HG02938 (cell line): Measurements from ENCODE around the gene EIF2S3.
"Not testable (repeated sequence)": the region's sequence is repeated elsewhere in the genome, so short reads cannot be mapped to it uniquely, and the experiment has no call there.

Experiments
- ATAC-seq: cut with Tn5 transposase; IDR thresholded peaks from one replicate; pipeline ENCODE4 v1.9.1; 2021; ENCODE audit warnings: mild to moderate bottlenecking, moderate library complexity; ENCODE audit not compliant: unreplicated experiment

Gene EIF2S3

DNA sequence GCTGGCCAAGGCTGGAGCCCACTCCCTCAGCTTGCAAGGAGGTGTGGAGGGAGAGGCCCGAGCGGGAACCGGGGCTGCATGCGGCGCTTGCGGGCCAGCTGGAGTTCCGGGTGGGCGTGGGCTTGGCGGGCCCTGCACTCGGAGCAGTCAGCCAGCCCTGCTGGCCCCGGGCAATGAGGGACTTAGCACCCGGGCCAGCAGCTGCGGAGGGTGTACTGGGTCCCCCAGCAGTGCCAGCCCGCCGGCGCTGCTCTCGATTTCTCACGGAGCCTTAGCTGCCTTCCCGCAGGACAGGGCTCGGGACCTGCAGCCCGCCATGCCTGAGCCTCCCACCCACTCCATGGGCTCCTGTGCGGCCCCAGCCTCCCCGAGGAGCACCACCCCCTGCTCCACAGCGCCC is 5.1 kb upstream of the EIF2S3 start:
- ATAC-seq, result not testable (repeated sequence)

DNA sequence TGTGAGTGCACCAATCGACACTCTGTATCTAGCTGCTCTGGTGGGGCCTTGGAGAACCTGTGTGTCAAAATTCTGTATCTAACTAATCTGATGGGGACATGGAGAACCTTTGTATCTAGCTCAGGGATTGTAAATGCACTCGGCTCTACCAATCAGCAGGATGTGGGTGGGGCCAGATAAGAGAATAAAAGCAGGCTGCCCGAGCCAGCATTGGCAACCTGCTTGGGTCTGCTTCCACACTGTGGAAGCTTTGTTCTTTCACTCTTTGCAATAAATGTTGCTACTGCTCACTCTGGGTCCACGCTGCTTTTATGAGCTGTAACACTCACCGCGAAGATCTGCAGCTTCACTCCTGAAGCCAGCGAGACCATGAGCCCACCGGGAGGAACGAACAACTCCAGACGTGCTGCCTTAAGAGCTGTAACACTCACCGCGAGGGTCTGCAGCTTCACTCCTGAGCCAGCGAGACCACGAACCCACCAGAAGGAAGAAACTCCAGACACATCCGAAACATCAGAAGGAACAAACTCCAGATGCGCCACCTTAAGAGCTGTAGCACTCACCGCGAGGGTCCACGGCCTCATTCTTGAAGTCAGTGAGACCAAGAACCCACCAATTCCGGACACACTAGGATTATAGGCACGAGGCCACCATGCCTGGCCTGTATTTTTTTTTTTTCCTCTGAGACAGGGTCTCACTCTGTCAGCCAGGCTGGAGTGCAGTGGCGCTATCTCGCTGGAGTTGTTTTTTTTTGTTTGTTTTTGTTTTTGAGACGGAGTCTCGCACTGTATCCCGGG is 4.0 kb upstream of the EIF2S3 start:
- not testable (repeated sequence) for ATAC-seq

DNA sequence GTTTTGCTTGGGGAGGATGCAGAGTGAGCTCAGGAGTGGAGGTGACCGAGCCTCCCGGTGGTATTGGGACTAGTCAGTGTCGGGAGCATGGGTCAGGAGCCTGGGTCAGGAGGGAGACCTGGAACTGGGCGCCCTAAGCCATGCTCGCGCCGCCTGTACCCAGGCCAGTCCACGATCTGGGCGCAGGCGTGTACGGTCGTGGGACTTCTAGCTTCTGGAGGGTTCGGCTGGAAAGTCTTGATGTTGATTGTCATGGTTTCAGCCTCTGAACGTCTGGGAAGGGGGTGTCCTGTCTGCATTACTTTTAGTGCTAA is 244 bp downstream of the EIF2S3 start:
- ATAC-seq, result peak; percentile 9

DNA sequence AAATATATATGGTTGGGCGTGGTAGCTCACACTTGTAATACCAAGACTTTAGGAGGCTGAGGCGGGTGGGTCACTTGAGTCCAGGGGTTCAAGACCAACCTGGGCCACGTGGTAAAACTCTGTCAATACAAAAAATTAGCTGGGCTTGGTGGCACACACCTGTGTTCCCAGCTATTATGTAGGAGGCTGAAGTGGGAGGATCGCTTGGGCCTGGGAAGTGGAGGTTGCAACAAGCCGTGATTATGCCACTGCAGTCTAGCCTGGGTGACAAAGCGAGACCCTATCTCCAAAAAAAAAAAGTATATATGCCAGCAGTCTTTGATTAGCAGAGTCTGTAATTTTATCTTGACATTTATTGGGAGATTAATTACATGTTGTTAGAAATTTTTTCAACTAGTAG is 8.7 kb downstream of the EIF2S3 start:
- no peak for ATAC-seq

DNA sequence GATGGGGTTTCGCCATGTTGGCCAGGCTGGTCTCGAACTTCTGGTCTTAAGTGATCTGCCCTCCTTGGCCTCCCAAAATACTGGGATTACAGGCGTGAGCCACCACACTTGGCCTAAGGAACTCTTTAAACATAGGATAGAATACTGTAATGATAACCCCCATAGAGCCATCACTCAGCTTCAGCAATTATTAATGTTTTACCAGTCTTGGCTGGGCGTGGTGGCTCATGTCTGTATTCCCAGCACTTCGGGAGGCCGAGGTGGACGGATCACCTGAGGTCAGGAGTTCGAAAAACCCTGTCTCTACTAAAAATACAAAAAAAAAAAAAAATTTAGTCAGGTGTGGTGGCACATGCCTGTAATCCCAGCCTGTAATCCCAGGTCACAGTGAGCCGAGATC is 15.1 kb downstream of the EIF2S3 start:
- ATAC-seq, result no peak

DNA sequence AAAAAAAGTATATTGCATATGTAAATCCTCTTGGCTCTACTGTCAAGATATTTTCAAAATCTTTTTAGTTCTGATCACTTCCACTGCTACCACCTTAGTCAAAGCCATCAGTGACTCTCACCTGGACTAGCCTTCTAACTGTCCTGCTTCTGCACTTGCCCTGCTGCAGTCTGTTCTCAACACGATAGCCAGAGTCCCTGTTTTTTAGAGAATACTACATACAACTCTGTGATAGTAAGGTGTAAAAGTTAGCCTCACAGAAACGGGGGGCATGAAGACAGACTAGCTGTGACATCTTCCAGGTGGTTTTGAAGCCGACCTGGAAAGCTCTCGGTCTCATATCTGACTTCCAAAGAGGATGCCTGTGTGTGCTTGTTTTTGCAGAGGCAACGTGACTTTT is 24.7 kb downstream of the EIF2S3 start:
- ATAC-seq, result no peak

DNA sequence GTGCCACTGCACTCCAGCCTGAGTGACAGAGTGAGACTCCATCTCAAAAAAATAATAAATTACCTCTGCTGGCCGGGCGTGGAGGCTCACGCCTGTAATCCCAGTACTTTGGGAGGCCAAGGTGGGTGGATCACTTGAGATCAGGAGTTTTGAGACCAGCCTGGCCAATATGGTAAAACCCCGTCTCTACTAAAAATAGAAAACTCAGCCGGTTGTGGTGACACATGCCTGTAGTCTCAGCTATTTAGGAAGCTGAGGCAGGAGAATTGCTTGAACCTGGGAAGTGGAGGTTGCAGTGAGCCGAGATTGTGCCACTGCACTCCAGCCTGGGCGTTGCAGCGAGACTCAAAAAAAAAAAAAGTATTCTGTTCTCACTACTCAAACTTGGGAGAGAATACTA is 25.5 kb downstream of the EIF2S3 start:
- ATAC-seq, result not testable (repeated sequence)

DNA sequence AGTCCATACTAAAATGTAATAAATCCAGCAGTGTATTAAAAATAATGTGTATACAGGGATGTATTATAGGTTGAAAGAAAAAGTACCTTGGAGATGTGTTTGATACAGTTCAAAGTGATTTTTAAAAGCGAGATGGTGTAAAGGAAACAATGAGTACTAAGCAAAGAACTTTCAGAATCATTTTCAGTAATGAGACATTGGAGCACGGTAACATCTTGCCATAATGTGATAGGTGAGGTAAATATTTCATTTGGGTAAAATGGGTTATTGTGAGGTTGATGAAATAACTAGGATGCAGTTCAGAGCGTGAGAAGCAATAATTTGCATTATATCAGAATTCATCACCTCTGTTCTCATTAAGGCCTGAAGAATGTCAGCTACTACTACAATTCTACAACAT is 25.9 kb downstream of the EIF2S3 start:
- no peak for ATAC-seq

DNA sequence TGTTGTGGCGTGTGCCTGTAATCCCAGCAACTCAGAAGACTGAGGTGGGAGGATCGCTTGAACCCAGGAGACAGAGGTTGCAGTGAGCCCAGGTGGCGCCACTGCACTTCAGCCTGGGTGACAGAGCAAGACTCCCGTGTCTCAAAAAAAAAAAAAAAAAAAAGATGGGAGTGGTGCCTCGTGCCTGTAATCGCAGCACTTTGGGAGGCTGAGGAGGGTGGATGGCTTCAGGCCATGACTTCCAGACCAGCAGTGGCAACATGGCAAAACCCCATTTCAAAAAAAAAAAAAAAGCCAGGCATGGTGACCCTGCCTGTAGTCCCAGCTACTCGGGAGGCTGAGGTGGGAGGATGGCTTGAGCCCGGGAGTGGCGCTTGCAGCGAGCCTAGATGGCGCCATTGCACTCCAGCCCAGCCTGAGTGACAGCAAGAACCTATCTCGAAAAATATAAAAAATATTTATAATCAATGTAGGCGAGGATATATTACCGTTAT is 27.0 kb downstream of the EIF2S3 start:
- ATAC-seq, result peak; percentile 48

DNA sequence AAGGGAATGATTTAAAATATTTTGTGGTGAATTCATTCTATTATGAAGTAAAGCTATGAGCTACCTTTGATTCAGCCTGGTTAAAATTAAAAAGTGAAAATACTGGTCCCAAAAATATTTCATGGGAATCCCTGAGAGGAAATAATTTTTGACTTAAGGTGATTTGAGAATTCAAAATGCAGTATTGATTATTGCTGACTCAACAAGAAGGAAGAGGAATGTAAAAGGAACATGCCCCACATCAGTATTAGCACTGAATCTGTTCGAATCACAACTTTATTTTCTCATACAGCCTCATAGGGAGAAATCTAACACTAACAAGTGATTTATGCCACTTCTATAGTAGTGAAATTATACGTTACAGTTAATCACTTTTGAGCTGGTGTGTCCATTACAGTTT is 27.7 kb downstream of the EIF2S3 start:
- ATAC-seq, result no peak

DNA sequence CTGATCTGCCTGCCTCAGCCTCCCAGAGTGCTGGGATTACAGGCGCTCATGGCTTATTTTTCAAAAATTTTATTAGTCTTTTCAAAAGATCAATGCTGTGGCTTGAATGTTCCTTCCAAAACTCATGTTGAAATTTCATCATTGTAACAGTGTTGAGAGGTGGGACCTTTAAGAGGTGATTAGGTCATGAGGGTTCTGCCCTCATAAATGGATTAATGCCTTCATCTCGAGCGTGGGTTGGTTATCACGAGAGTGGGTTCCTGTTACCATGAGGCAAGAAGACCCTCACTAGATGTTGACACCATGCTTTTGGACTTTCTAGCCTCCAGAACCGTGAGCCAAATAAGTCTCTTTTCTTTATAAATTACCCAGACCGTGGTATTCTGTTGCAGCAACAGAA is 30.3 kb downstream of the EIF2S3 start:
- ATAC-seq, result no peak

DNA sequence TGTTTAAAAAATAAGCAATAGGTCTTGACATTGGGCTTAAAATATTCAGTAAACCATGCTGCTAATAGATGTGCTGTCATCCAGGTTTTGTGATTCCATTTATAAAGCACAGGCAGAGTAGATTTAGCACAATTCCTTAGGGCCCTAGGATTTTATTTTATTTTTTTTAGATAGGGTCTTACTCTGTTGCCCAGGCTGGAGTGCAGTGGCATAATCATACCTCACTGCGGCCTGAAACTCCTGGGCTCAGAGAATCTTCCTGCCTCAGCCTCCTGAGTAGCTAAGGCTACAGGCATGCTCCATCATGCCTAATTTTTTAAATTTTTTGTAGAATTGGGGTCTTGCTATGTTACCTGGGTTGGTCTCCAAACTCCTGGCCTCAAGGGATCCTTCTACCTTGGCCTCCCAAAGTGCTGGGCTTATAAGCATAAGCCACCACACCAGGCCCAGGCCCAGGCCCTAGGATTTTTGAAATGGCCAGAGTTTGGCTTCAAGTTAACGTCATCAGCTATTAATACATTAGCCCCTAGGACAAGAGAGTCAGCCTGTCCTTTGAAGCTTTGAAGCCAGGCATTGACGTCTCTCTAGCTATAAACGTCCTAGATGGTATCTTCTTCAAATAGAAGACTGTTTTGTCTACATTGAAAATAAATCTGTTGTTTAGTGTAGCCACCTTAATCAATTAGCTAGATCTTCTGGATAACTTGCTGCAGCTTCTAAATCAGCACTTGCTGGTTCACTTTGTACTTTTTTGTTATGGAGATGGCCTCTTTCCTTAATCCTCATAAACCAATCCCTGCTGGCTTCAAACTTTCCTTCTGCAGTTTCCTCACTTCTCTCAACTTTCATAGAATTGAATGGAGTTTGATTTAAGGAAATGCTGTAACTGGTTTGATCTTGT is 35.8 kb downstream of the EIF2S3 start:
- no peak for ATAC-seq

DNA sequence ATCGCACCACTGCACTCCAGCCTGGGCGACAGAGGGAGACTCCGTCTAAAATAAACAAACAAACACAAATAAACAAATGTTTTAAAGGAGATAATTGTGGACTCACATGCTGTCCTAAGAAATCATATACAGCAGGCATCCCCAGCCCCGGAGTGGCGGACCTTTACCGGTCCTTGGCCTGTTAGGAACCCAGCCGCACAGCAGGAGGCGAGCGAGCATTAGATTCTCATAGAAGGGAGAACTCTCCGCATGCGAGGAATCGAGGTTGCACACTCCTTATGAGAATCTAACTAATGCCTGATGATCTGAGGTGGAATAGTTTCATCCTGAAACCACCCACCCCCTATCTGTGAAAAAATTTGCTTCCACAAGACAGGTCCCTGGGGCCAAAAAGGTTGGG is 39.0 kb downstream of the EIF2S3 start:
- no peak for ATAC-seq

DNA sequence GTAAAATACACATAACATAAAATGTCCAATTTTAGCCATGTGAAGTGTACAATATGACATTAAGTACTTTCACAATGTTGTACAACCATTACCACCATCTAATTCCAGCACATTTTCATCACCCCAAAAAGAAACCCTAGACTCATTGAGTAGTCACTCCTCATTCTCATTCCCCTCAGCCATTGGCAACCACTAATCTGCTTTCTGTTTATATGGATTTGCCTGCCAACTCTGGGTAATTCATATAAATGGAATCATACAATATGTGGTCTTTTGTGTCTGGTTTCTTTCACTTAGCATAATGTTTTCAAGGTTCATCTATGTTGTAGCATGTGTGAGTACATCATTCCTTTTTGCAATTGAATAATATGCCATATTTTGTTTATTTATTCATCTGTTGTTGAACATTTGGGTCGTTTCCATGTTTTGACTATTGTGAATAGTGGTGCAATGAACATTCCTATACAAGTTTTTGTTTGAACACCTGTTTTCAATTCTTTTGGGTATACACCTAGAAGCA is 43.0 kb downstream of the EIF2S3 start:
- no peak for ATAC-seq

DNA sequence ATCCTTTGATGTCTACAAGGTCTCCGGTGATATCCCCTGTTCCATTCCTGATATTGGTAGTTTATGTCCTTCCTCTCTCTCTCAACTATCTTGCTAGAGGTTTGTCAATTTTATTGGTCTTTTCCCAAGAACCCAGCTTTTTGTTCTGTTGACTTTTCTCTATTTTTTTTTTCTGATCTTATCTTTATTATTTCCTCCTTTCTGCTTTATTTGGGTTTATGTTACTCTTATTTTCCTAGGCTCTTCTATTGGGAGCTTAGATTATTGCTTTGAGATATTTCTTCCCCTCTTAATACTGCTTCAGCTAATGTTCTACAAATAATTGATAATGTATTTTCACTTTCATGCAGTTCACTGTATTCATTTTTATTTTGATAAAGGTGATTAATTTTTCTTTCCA is 44.2 kb downstream of the EIF2S3 start:
- ATAC-seq, result no peak

DNA sequence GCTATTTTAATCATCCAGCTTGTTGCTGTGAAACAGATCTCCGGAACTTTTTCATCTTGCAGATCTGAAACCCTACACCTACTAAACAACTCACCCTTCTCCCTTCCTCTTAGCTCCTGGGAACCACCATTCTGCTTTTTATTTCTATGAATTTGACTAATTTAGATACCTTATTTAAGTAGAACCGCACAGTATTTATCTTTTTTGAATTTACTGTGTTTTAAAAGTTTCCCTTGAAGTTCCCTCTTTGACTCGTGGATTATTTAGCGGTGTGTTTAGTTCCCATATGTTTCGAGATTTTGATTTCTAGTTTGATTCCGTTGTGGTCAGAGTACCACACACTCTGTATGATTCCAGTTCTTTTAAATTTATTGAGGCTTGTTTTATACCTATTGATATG is 44.6 kb downstream of the EIF2S3 start:
- ATAC-seq, result no peak

DNA sequence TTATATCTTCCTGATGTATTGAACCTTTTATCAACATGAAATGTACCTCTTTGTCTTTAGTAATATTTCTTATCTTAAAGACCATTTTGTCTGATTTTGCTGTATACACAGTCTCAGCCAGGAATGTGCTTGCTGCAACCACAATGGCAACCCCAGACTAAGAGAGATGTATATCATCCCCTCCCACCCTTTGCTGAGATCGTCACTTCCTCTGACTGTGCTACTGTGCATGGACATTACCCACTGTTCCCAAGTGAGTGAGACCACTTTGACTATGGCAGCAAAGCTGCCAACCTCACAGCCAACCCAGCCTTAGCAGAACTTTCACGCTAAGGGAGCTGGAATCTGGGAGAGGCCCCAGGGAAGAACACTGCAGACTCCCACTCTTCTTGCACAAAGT is 46.0 kb downstream of the EIF2S3 start:
- ATAC-seq, result no peak

DNA sequence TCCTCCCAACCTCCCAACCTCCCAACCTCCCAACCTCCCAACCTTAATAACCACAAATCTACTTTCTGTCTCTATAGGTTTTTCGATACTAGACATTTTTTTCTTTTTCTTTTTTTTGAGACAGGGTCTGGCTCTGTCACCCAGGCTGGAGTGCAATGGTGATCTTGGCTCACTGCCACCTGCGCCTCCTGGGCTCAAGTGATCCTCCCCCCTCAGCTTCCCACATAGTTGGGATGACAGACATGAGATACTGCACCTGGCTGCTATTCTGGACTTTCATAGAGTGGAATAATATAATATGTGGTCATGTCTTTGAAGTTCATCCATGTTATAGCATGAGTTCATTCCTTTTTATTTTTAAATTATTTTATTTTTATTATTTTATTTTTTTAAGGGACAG is 55.3 kb downstream of the EIF2S3 start:
- no peak for ATAC-seq

DNA sequence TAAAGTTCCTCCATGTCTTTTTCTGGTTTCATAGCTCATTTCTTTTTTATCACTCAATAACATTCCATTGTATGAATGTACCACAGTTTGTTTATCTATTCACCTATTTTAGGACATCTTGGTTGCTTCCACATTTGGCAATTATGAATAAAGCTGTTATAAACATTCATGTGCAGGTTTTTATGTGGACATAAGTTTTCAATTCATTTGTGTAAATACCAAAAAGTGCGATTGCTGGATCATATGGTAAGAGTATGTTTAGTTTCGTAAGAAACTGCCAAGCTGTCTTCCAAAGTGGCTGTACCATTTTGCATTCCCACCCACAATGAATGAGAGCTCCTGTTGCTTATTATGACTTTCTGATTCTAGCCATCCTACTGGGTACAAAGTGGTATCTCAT is 58.4 kb downstream of the EIF2S3 start:
- no peak for ATAC-seq

DNA sequence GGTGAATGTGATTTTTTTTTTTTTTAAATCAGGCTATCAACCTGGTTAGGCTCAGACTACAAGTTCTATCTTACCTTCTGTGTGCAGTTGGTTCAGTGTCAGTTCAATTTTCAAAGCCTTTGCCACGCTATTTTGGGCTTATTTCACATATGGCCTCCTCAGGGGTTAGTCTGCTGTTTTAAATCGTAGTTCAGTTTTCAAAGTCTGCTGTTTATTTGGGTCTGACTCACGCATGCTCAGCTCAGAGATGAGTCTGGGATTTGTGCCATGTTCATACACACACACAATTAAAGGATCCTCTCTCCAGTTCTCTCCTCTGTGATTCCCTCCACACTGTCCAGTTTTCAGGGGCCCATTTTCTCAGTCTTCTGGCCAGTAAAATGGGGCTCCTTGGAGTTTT is 62.5 kb downstream of the EIF2S3 start:
- no peak for ATAC-seq

DNA sequence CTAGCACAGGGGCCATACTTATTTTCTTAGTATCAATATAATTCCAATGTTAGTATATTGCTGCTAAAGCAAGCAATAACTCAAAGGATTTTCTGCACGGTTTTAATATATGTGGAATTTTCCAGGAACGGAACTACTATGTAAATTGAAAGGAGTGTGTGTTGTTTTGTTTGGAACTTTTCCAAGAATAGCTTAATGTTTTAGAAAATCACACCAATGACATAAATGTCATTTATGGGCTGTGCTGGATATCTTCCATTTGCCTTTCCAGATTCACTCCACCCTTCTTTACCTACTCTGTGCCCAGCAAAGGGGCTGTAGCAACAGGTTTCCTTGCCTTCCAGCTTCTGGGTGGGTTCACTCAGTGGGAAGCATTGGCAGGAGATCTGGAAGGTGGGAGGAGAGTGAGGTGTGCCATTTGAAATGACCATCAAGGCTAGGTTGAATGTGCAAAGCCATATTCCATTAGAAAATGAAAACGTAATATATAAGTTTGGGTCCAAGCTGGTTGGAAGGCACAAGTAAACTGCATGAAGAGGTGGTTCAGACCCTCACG is 69.6 kb downstream of the EIF2S3 start:
- ATAC-seq, result no peak
